ENCODE measurements around the gene CCDC158.

Gene CCDC158

DNA sequence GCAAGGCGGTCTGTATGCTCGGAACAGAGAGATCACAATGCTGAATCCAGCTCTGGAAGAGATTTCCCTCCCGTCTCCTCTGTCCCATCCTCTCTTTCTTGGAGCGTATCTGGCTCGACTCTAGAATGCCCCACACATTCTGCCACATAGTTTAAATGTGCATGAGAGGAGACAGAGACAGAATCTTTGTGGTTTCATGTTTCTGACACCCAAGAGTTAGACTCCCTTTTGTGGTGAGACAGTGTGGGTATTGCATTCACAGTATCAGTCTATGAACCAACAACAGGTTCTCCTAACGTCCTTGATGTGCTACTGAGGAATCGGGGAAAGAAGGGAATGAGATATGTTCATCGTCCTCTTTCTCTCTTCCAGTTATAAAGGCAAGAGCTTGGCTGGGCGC is 144.1 kb downstream of the CCDC158 start:
- DNase-seq, result no peak

DNA sequence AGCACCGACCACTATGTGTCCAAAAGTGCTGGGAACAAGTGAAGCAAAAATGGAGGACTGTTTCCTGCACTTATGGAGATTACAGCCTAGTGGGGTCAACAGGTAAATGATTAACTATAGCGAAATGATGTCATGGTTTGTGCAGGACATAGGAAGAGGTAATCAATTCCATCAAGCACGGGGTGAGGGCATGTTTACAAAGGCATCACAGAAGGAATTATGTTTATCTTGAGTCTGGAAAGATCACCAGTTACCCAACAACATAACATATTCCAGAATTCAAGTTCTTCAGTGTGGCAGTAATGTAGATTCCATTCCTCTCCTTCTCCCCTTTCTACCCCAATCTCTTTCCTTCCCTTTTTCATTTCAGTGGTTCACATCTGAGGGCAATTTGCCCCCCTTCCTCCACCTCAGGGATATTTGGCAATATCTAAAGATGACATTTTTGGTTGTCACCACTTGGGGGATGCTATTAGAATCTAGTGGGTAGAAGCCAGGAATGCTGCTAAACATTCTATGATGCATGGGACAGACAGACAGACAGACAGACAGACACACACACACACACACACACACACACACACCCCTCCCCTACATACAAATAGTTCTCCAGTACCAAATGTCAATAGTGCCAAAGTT is 145.3 kb downstream of the CCDC158 start:
- DNase-seq, result no peak

DNA sequence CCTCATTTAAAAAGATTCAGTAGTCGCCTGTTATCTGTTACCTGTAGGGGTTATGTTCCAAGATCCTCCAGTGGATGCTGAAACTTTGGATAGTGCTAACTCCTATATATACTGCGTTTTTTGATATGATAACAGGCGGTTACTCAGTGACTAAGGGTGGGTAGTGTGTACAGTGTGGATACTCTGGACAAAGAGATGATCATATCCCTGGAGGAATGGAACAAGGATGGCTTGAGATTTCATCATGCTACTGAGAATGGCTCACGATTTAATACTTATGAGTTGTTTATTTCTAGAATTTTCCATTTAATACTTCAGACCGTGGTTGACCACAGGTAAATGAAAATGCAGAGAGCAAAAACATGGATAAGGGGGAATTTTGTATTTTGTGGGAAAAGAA is 147.9 kb downstream of the CCDC158 start:
- DNase-seq, result no peak

DNA sequence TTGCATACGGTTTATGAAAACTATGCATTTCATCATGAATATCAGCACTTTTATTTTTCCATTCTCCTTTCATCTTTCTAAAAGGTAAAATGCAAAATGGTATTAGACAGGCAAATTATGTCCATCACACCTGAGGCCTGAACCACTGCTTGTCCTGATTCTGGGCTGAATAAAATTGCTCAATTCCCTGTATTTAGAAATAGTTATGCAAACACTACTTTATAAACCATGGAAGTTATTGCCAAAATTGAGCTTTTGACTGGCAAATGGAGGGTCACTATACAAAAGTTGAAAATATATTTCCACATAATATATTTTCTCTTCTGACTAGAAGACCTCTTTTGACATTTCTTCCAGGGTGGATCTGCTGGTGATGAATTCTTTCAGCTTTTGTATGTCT is 148.4 kb downstream of the CCDC158 start:
- no peak for DNase-seq

DNA sequence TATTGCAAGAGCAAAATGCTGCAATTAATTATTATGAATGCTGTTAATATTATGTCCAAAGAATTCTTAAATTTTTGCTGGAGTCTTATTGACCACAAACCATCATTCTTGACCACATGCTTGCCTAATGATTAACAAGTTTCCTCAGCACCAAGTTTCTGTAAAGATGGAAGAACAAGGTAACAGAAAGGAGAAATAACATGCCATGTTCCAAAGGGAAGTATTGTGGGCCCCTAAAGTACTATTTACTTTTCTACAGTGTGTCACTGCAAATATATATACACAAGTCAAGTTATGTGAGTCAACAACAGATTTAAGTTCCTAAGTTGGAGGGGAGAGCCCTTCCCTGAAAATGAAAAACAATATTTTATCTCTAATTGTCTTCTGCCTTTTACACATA is 148.9 kb downstream of the CCDC158 start:
- DNase-seq, result no peak

DNA sequence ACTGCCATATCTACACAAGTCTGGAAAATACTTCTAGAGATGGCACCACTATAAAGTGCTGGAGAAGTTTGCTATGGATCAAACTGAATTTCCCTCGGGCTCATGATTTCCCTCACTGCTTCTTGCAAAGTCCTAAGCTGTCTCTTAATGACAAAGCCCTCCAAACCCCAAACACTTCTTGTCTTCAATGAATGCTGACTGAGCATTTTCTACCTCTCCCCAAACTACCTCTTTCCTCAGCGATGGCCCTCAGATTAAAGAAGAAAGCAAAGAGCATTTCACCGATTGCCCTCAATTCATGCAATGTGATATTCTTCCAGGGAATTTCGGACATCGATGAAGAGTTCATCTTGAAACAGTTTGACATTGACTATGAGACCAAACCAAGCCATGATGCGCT is 149.7 kb downstream of the CCDC158 start:
- no peak for DNase-seq

DNA sequence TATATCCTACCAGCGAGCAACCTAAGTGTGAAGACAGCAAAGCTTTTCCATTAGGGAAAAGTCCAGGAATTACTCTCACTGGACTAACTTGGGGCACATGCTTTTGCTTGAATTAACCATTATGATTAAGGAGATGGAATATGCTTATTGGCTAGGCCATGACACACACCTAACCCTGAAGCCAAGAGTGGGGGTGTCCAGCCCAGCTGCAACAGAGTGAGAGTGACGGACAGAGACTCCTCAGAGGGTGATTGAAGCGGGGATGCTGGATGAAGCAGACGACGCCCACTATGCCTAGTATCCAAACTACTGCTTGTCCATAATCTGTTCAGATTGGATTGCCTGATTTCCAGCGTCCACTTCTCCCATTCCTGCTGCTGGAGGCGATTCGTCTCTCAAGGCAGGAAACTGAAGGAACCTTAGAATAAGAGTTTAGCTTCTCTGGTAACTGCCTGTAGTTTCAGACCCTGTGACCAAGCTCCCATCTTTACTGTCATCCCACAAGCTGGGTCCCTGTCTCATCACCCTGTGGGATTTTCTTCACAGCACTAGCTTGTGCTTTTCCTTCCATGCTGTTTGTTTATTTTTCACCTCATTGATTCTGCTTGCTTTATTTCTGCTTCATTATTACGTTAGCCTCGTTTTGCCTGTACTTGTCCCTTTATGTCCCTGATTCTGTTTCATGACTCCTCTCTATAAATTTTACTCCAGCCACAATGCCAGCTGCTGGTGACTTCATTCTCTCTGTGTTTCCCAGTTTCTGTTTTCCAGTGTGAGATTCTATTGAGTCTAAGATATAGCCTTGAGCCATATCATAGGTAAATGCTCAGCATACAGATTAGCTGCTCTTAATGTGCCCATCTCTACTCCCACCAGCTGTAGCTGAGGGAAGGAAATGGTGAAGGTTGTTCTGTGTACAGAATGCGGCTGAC is 150.4 kb downstream of the CCDC158 start:
- no peak for DNase-seq

DNA sequence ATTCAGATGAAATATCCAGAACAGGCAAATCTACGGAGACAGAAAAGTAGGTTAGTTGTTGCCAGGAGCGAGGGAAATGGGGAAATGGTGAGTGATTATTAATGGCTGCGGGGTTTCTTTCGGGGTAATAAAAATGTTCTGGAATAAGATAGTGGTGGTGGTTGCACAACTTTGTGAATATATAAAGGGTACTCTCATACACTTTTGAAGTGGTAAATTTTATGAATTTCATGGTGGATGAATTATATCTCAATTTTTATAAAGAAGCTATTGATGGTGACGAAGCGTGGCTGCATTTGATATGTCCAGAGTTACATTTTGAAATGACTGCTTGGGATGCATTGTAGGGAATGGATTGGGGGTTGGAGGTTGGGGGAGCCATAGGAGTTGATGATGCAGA is 153.1 kb downstream of the CCDC158 start:
- no peak for DNase-seq

DNA sequence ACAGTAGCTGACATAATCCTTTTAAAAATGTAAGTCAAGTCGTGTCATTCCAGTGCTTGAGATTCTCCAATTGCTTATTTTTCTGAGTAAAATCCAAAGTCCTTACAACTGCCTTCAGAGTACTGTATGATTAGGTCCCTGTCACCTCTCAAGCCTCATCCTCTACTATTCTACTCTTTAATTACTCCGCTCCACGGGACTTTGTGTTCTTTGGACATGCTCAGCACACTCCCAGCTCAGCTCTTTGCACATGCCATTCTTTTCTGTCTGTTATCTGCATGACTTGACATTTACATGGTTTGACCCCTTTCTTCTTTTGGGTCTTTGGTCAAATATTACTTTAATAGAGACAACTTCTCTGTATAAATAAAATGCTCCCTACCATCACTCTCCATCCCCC is 154.3 kb downstream of the CCDC158 start:
- DNase-seq, result no peak

DNA sequence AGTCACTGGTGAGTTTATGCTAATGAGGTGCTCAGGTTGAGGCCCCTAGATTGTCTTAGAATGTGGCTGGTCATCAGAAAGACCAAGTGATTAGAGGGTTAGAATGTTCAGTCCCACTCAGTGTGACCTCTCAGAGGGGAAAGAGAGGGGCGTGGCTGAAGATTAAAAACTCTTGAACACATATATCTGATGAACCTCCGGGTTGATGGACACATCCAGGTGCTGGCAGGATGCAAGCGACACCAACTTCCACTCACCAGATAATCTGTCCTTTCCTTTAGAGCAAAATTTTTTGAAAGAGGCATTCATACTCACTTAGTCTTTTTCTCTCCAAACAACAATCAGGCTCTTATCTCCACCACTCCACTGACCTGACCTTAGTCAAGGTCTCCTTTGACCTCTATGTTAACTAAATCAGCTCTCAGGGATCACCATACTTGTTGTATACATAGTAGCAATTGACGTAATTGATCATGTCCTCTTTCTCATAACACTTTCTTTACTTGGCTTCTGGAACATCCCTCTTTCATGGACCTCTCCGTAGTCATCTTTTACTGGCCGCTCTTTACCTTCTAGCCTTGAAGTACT is 155.2 kb downstream of the CCDC158 start:
- DNase-seq, result no peak
